Measurements from ENCODE around the gene CD180.

GRCh38 chr5:67178966-67179365 is 17.6 kb downstream of the CD180 start:
- TF ChIP-seq YY1 (IDR thresholded peaks at IDR 0.05; ENCODE audit: borderline replicate concordance in 1 of 3, control insufficient read depth in 1 of 3, extremely low read depth in 1 of 3, insufficient read depth in 3 of 3, insufficient read length in 1 of 3, insufficient replicate concordance in 2 of 3, low read depth in 1 of 3, low read length in 2 of 3), result no peak
- TF ChIP-seq, protein P1, sequence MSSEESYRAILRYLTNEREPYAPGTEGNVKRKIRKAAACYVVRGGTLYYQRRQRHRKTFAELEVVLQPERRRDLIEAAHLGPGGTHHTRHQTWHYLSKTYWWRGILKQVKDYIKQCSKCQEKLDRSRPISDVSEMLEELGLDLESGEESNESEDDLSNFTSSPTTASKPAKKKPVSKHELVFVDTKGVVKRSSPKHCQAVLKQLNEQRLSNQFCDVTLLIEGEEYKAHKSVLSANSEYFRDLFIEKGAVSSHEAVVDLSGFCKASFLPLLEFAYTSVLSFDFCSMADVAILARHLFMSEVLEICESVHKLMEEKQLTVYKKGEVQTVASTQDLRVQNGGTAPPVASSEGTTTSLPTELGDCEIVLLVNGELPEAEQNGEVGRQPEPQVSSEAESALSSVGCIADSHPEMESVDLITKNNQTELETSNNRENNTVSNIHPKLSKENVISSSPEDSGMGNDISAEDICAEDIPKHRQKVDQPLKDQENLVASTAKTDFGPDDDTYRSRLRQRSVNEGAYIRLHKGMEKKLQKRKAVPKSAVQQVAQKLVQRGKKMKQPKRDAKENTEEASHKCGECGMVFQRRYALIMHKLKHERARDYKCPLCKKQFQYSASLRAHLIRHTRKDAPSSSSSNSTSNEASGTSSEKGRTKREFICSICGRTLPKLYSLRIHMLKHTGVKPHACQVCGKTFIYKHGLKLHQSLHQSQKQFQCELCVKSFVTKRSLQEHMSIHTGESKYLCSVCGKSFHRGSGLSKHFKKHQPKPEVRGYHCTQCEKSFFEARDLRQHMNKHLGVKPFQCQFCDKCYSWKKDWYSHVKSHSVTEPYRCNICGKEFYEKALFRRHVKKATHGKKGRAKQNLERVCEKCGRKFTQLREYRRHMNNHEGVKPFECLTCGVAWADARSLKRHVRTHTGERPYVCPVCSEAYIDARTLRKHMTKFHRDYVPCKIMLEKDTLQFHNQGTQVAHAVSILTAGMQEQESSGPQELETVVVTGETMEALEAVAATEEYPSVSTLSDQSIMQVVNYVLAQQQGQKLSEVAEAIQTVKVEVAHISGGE (CRISPR knock-in tag; IDR thresholded peaks at IDR 0.05), result no peak

Data from K562 (cell line).